NCI-H345 treated with DMSO at 0.1 percent for 48 hours (cell line): ENCODE results near the gene OAF.
"Not testable (repeated sequence)": the region's sequence is repeated elsewhere in the genome, so short reads cannot be mapped to it uniquely, and the experiment has no call there.

Source experiments
- DNase-seq: peaks from one replicate; lab custom pipeline; 2025; ENCODE audit not compliant: unreplicated experiment; lab: John Stamatoyannopoulos, UW

The OAF gene

DNA sequence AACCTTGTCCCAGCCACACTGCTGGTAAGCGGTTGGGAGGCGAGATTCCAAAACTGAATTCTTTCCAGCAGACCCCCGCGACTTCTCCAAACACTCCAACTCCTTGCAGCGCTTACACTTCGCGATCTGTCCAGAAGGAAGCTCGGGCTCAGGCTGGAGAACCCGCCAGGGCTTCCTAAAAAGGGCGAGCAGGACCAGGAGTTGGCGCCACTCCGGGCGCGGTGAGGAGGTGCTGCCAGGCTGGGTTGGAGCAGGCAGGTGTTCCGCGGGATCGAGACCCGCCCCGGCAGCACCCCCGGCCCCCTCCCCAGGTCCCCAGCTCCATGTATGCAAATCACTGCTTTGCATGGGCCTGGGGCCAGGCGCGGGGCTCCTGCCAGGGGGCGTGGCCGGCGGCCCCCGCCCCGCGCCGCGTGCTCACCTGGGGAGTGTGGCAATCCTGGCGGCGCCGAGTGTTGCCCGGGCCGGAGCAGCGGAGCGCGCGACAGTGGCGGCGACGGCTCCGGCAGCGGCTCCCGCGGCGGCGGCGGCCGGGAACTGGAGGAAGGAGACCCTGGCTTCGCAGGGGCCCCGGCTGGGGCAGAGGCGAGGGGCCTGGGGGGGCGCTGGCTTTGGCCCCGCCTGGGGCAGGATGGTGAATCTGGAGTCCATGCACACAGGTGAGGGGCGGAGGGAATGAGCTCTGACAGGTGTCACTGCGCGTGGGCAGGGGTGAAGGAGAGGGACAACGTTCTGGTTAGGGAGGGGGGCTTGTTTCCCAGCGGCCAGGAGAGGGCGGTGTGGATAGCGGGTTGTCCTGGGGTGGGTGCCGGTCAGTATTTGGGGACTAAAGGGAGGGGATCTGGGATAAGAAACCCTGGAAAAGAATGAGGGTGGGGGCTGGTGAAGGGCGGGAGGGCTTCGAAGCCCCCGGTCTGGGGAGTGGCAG, 29.1 kb downstream of the OAF start, which contains the start of gene POU2F3:
POU2F3 (plus strand) TSS at position 428 of the 928 bp plus-strand sequence; CDS start at position 632, 204 bp downstream.
- no peak for DNase-seq

DNA sequence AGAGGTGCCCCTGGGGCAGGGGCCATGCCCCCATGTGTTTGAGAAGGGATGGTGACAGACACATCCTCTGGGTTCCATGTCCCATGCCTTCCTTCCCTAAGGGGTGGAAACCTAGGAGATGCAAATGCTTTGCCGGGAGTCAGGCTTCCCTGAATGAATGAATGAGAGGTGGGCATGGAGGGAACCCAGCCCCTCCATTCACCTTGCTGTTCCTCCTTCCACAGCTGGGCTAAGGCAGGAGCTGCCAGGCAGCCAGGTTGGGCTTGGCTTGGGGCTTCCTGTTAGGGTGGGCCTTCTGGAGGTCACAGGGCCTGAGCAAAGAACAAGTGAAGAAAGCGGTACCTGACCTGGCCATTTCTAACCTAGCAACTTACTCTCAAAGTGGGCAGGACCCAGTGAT, 30.0 kb downstream of the OAF start:
- DNase-seq, result no peak

DNA sequence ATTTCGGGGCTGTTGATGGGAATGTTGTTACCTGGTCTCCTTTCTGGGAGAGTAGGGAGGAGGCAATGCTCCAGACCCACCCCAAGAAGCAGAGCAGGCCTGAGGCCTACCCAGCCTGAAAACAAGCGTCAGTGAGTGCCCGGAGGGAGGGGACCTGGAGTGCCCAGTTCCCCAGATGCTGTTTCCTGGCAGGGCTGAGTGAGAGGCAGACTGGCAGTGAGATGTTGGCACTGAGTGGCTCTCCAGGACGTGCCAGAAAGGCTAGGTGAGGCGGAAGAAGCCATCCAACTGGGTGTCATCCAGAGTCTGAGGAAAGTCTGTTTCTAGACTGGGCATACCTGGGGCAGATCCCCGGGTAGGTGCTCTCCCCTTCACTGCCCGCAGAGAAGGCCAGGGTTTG, 30.4 kb downstream of the OAF start:
- no peak for DNase-seq

DNA sequence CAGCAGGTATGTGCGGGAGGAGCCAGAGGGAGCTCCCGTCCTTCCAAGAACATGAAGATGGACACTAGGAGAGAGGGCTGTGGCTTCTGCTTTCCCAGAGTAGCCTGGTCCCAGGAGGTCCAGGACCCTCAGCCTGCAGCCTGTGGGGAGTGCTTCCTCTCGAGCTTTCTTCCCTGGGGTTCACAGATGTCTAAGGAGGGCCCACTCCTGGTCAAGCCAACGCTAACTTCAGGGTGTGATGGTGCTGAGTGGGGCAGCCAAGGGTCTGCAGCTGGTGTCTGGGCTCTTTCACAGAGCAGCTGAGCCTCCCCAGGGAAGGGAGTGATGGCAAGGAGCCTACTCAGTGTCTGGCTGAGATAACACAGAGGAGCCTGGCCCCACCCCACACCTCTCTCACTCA, 32.4 kb downstream of the OAF start:
- DNase-seq, result no peak

DNA sequence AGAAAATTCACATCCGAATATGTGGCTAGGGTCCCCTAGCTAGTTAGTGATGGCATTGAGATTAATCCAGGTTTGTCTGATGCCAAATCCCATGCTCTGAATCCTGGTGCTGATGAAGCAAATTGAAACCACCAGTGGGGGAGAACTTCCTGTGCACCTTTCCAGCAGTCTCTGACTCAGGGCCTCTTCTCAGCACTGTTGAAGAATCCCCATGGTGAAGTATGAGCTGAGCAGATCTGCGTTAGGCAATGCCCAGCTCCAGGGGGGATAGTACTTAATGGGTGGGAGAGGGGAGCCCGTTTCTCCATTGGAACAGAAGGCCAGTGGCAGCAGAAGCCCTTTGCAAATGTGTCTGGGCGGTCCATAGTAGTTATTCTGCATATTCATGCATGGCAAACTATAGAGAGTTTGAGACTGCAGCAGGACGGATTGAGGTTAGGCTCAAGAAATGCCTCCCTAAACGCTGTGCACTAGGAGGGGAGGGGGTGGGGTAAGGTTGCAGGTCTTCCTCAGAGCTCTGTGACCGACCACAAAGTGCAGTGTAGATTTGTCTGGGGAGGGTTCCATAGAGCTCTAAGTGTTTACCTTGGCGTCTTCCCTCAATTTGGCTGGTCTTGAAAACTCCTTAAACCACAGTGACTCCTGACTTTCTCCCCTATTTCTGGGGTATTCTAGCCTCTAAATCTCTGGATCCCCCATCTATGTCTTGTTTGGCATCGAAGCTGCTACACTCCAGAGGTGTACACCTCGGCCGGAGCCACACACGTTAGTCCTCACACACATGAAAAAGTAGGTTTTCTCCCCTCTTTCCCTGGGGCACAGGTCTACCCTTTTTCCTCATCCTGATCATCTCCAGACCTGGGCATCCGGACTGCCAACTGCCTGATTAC, 33.9 kb downstream of the OAF start:
- DNase-seq, result no peak

DNA sequence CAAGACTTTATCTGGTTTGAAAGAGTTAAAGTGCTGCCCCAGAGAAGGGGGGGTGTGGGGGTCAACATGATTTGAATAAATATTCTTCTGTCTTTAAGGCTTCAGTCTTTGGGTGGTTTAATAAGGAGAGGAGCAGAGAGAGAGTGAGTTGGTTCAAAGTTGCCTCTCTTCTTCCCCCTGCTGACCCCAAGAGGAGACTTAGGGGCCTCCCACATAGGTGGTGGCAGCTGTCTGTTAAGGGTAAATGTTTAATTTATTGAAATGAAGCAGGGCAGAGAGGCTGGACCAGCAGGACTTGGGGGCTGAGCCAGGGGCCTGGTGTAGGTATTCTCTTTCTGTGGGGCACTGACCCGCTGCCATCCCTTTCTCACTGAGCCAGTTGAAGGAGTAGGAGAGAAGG, 34.6 kb downstream of the OAF start:
- DNase-seq, result no peak

DNA sequence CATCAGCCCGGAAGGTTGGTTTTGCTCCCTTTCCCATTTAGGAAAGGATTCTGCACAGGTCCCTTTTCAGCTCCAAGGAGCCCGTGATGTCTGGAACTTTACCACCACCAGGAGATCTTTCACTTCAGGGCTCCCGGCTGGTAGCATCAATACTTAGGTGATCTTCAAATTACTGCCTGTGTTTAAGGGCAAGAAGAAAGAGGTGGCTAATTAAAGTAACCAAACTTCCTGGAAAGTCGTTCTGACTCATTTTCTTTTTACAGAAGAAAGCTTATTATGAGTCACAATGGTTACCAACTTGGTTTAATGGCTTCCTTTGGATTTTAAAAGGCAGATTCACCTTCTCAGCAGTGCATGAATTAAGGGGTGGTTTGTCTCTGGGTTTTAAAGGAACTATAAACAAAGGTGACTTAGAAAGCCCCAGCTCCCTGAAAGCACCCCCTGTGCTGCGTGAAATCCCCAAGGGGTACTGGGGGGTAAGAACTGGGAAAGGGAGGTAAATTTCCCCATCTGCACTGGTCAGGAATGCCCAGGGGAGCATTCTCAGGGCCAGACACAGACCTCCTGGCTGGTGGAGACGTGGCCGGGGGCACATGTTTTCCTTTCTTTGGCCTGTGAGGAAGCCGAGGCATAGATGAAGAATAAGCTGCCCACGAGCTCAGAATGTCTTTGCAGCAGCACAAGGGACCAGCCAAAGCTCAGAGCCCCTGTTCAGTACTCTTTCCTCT, 37.9 kb downstream of the OAF start:
- no peak for DNase-seq

DNA sequence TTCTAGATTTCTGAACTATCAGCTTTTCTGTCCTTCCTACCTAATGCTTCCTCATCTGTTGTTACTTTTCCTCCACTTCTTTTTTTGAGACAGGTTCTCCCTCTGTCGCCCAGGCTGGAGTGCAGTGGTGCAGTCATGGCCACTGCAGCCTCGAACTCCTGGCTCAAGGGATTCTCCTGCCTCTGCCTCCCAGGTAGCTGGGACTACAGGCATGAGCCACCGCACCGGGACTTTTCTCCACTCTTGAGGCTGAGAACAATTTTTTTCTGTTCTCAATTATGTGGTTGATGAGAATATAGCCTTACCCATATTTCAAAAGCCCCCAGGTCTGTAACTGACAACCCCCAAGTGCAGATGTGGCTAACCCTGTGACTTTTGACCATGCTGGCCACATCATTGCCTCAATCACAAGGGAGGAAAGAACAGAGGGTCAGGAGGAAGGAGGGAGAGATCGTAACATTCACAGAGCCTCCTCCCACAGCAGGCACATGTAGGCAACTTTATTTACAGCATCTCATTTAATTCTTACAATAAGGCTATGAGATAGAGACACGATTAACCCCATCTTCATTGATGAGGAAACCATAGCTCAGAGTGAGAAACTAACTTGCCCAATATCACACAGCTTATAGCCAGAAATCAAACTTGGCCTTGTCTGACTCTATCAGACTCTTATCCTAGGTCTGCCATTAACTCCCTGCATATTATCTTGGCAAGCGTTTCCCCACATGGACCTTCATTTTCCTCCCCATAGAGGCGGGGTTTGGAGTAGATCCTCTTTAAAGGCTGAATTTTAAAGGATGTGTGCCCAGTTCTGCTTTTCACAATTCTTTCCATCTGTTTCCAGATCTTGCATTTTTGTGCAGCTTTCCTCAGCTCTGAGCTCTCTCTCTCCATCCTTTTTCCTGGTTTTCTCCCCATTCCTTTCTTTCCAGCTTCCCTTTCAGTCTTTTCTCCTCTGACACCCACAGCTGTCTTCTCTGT, 38.7 kb downstream of the OAF start:
- no peak for DNase-seq

DNA sequence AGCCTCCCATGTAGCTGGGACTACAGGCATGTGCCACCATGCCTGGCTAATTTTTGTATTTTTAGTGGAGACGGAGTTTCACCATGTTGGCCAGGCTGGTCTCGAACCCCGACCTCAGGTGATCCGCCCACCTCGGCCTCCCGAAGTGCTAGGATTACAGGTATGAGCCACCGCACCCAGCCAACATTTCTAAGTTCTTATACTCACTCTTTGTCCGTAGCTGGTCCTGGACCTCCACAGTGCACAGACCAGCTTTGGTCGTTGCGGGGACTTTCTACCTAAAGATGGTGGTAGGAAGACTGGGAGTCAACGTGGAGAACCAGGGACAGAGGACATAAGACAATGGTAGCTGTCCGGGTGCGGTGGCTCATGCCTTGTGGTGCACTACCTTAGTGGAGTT, 42.5 kb downstream of the OAF start:
- DNase-seq, result not testable (repeated sequence)

DNA sequence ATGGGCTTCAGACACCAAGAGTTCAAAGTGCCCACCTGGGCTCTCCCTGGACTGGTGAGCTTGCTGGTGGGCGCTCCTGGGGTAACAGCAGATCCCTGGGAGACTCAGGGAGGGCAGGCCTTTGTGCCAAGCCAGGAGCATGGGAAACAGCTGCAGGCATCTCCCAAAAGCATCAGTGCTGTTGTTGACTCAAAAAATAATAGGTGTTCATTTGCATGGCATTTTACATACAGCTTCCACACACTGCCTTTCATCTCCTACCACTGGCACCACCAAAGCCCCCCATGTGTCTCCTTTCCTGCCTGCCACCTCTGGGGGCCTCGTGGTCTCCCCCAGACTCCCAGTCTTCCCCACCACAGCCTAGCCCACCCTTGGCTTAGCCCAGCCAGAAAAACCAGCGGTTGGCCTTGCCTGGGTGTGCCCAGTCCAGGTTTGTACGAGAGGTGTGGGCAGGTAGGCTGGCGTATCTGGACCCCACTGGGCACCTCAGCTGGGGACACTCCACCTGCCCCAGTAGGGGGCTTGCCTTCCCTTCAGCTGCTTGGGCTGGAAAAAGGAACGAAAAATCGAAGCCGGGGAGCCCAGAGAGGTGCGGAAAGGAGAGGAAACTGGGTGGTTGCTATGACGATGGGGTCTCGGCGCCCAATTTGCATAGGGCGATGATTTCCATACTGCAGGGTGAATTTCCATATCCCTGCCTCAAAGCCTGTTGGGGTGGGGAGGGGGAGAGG, 44.1 kb downstream of the OAF start:
- DNase-seq, result no peak

DNA sequence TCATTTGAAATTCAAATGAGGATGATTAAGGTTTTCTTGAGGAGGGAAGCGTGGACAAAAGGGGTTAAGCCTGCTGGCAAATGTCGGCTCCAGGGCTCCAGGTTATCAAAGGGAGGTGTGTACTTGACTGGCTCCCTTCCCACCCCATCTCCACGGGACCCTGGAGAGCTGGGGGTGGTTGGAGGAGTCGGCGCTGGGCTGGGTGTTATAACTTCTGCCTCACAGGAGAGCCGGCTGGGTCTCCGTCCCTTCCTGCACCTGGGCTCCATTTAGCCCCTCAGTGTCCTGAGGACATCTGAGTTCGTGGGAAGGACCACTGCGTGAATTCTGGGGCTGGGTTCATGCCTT, 44.7 kb downstream of the OAF start:
- no peak for DNase-seq

DNA sequence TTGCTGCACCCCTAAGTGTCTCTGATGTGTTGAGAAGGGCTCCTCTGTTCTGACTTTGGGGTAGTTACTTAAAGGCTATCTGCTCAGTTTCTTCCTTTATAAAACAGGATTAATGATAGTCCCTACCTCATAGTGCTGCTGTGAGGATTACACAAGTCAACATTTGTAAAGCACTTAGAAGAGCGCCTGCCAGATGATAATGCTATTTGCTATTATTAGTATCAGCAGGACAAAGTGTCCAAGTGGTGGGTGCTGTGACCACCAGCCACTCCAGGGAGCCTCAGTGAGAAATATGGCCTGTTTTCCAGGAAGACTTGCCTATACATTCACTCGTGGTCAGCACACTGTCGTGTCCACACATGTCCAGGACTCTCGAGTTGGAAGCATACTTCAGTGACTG, 45.3 kb downstream of the OAF start:
- DNase-seq, result no peak

DNA sequence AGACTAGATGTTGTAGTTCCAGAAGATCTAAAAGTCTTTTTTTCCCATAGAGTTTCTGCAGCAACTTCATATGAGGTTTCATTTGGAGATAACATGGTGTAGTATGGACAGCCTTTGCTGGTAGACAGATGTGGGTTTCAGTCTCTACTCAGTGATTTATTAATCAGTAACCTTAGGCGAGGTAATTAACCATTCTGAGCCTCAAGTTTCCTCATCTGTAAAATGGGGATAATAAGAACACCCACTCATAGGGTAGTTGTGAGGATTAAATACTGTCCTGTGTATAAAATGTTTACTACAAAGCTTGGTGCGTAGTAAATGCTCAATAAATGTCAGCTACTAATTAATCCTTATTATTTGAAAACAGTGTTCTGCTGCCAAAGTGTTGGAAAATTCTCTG, 45.9 kb downstream of the OAF start:
- no peak for DNase-seq

DNA sequence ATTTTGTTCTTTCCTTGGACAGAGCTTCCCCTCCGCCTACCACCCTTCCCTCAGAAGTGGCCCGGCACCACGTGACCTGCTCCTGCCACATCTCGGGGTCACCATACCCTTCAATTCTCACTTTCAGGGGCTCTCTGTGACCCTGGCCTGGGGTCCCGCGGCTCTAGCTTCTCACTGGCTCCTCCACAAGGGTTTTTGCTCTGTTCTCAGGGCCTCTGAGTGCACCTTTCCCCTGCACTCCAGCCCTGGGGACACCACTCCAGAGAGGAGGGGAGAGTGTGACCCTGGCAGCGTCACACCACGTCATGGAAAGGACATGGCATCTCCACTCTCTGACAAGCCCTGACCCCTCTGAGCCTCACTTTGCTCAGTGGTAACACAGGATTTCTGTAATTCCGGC, 46.5 kb downstream of the OAF start:
- DNase-seq, result no peak

DNA sequence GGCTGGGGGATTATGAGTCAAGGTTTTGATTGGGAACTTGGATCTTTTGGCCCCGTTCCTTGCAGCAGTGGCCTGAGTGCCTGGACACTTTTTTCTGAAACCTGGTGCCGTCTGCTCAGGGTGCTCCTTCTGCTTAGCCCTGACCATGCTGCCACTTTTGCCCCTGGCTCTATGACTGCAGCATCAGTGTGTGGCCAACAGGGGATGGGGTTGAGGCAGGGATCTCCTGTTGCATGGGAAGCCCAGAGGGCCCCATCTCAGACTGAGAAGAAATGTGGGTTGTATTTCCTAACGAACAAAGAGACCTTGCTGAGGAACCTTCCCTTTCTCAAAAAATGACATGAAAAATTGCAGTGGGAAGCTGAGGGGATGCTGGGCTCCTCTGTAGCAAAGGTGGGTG, 47.8 kb downstream of the OAF start:
- DNase-seq, result no peak

DNA sequence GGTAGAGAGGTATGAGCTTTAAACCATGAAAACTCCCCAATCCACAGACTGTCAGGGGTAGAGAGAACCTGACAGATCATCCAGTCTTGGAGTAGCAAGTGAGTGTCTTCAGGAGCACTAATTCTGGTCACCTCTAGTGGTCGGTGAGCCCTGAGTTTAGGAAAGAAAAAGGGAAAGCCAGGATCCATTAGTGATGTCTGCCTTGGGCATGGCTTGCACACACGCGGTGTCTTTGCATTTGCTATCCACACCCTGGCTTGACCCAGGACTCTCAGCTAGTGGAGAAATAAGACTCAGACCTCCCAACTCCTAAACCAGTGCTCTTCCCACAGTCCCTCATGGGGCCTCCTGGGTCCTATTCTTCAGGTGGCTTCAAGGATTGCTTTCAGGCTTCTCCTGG, 48.4 kb downstream of the OAF start:
- no peak for DNase-seq

DNA sequence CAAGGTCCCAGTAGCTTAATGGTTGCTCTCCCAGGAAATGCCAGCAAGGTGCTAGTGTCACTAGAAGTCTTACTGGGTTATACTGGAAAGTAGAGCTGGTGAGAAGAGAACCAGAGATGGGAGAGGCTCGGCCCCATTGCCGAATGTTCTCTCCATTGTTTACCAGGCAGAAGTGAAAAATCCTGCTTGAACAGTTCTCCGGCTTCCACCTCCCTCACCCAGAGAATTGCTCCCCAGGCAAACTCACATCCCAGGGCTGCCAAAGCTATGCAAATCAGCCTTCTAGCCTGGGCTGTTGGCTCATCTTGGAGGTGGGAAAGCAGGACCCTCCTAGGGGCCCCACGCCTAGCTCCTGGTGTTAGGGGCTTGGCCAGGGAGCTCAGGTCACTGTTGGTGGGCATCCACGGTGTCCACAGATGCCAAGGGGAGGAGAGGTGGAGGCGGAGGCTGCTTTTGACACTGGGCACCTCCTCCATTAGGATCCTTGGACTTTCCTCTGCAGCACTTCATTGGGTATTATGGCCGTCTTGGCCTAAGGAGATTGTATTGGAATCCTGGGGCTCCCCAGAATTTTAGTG, 49.2 kb downstream of the OAF start:
- no peak for DNase-seq

DNA sequence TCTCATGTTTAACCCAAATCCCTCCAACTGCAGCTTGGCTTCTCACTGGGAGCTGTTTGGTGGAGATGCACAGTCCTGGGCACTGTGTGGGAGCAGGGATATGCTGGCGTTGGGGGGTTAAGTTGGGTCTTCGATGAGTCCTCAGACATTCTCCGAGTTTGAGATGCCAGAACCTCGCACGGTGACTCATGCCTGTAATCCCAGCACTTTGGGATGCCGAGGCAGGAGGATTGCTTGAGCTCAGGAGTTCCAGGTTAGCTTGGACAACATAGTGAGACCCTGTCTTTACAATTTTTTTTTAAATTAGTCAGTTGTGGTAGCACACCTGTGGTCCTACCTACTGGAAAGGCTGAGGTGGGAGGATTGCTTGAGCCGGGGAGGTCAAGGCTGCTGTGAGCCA, 49.8 kb downstream of the OAF start:
- DNase-seq, result no peak

DNA sequence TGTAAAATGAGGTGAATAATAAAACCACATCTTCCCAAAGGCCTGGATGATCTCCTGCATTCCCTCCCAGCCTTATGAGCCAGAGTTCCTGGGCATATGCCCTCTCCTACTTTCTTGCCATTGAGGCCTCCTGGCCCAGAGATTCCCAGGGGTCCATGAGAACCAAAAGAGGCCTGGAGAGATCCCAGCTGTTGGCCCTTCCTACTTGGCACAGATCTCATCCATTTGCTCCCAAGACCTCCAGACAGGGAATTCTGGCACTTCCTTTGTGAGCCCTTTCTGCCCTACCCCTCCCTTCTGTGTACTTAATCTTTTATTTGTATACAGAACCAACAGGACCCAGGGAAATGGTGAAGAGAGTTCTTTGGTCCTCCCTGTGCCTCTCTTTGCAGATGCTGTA, 50.5 kb downstream of the OAF start:
- no peak for DNase-seq
